ENCODE data around the gene RELB. TPM values are rescaled to one million over a fixed set of nuclear protein-coding genes. Genes with fewer than 3 reads are reported as not detected.

RELB gene
- total and polyA plus RNA-seq, 10 of the 15 experiments (the other 5 are each of a cell fraction or from before 2014, with no cell fraction given) = 0.66 to 43.8 (median 12.8) TPM

DNA sequence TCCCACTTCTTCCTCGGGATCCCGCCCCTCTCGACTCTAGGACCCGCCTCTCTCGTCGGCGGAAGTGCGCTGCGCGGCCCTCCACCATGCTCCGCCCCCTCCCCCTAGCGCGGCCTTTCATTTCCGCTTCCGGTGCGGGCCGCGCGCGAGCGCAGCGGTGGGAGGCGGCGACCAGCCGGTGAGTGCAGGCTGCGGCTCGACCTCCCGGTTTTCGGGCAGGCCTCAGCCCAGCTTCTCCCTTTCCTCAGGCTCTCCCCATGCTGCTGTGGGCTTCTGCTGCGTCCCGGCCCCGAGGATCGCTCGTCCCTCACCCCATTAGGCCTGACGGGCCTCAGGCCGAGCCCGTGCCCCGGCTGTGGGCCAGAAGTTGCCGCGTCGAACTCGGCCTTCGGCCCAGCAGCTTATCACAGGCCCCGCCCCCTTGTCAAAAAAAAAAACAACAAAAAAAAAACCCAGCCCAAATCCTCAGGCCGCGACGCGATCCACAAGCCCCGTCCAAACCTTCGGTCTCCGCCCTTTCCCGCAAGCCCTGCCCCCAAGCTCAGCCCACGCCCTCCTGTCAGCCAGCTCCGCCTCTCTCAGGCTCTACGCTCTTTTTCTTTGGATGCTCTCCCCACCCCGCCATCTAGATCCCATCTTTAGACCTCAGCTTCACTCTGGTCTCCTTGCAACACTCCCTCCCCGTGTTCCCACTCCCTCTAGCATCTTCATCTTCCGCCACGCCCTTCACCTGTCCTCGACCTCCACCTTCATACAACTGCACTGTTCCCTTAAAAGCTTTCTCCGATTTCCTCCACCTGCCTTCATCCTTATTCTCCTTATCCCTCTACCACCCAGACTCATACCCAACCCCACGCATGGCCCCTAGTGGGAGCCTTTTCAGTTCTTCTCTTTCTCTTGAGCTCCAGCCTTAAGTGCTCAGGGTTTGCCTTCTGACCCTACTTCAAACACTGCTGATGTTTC is 37.9 kb downstream of the RELB start, which contains the start of gene CLASRP (continued):
- TF ChIP-seq, protein P1, sequence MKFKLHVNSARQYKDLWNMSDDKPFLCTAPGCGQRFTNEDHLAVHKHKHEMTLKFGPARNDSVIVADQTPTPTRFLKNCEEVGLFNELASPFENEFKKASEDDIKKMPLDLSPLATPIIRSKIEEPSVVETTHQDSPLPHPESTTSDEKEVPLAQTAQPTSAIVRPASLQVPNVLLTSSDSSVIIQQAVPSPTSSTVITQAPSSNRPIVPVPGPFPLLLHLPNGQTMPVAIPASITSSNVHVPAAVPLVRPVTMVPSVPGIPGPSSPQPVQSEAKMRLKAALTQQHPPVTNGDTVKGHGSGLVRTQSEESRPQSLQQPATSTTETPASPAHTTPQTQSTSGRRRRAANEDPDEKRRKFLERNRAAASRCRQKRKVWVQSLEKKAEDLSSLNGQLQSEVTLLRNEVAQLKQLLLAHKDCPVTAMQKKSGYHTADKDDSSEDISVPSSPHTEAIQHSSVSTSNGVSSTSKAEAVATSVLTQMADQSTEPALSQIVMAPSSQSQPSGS (IDR thresholded peaks at IDR 0.05; ENCODE audit: low read length) = no peak
- TF ChIP-seq, protein P2, sequence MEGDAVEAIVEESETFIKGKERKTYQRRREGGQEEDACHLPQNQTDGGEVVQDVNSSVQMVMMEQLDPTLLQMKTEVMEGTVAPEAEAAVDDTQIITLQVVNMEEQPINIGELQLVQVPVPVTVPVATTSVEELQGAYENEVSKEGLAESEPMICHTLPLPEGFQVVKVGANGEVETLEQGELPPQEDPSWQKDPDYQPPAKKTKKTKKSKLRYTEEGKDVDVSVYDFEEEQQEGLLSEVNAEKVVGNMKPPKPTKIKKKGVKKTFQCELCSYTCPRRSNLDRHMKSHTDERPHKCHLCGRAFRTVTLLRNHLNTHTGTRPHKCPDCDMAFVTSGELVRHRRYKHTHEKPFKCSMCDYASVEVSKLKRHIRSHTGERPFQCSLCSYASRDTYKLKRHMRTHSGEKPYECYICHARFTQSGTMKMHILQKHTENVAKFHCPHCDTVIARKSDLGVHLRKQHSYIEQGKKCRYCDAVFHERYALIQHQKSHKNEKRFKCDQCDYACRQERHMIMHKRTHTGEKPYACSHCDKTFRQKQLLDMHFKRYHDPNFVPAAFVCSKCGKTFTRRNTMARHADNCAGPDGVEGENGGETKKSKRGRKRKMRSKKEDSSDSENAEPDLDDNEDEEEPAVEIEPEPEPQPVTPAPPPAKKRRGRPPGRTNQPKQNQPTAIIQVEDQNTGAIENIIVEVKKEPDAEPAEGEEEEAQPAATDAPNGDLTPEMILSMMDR (IDR thresholded peaks at IDR 0.05 in 2 of 3, conservative IDR thresholded peaks at IDR 0.05 in 1 of 3; ENCODE audit: control insufficient read depth in 2 of 3, extremely low read depth in 1 of 3, insufficient read depth in 1 of 3, low read depth in 3 of 3, low read length in 3 of 3) = no peak
- TF ChIP-seq SREBF2 (IDR thresholded peaks at IDR 0.05; ENCODE audit: low read length) = peak; percentile 51
- TF ChIP-seq DPF2 (IDR thresholded peaks at IDR 0.05) = no peak
- TF ChIP-seq, protein P3, sequence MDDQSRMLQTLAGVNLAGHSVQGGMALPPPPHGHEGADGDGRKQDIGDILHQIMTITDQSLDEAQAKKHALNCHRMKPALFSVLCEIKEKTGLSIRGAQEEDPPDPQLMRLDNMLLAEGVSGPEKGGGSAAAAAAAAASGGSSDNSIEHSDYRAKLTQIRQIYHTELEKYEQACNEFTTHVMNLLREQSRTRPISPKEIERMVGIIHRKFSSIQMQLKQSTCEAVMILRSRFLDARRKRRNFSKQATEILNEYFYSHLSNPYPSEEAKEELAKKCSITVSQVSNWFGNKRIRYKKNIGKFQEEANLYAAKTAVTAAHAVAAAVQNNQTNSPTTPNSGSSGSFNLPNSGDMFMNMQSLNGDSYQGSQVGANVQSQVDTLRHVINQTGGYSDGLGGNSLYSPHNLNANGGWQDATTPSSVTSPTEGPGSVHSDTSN (IDR thresholded peaks at IDR 0.05; ENCODE audit: insufficient replicate concordance, low read depth, low read length) = no peak
- TF ChIP-seq KLF5 (IDR thresholded peaks at IDR 0.05; ENCODE audit: partially characterized antibody) = no peak
- no peak for TF ChIP-seq SMC3 (IDR thresholded peaks at IDR 0.05; ENCODE audit: borderline replicate concordance, low read length)
- TF ChIP-seq TARDBP (IDR thresholded peaks at IDR 0.05; ENCODE audit: borderline replicate concordance) = no peak
- TF ChIP-seq, protein P4, sequence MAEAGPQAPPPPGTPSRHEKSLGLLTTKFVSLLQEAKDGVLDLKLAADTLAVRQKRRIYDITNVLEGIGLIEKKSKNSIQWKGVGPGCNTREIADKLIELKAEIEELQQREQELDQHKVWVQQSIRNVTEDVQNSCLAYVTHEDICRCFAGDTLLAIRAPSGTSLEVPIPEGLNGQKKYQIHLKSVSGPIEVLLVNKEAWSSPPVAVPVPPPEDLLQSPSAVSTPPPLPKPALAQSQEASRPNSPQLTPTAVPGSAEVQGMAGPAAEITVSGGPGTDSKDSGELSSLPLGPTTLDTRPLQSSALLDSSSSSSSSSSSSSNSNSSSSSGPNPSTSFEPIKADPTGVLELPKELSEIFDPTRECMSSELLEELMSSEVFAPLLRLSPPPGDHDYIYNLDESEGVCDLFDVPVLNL (IDR thresholded peaks at IDR 0.05; ENCODE audit: low read depth, low read length) = 0 out of 2 replicates have a peak, but pooled peaks have one; percentile 28
- TF ChIP-seq SUPT20H (IDR thresholded peaks at IDR 0.05; ENCODE audit: borderline replicate concordance, control insufficient read depth, low read depth, low read length) = no peak
- TF ChIP-seq TCF12 (IDR thresholded peaks at IDR 0.05; ENCODE audit: low read depth, low read length) = no peak
- no peak for TF ChIP-seq JUNB (IDR thresholded peaks at IDR 0.05)
- TF ChIP-seq NFIC (IDR thresholded peaks at IDR 0.05; ENCODE audit: low read depth, low read length) = no peak
- no peak for TF ChIP-seq ZNF217 (IDR thresholded peaks at IDR 0.05)
- TF ChIP-seq ETV6 (conservative IDR thresholded peaks at IDR 0.05 in 1 of 2, IDR thresholded peaks at IDR 0.05 in 1 of 2; ENCODE audit: borderline replicate concordance in 1 of 2, low read depth in 1 of 2) = no peak
- no peak for TF ChIP-seq RFX5 (IDR thresholded peaks at IDR 0.05; ENCODE audit: low read depth, low read length)
- TF ChIP-seq, protein P5, sequence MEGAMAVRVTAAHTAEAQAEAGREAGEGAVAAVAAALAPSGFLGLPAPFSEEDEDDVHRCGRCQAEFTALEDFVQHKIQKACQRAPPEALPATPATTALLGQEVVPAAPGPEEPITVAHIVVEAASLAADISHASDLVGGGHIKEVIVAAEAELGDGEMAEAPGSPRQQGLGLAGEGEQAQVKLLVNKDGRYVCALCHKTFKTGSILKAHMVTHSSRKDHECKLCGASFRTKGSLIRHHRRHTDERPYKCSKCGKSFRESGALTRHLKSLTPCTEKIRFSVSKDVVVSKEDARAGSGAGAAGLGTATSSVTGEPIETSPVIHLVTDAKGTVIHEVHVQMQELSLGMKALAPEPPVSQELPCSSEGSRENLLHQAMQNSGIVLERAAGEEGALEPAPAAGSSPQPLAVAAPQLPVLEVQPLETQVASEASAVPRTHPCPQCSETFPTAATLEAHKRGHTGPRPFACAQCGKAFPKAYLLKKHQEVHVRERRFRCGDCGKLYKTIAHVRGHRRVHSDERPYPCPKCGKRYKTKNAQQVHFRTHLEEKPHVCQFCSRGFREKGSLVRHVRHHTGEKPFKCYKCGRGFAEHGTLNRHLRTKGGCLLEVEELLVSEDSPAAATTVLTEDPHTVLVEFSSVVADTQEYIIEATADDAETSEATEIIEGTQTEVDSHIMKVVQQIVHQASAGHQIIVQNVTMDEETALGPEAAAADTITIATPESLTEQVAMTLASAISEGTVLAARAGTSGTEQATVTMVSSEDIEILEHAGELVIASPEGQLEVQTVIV (IDR thresholded peaks at IDR 0.05; ENCODE audit: borderline replicate concordance, partially characterized antibody) = no peak
- TF ChIP-seq, protein P6, sequence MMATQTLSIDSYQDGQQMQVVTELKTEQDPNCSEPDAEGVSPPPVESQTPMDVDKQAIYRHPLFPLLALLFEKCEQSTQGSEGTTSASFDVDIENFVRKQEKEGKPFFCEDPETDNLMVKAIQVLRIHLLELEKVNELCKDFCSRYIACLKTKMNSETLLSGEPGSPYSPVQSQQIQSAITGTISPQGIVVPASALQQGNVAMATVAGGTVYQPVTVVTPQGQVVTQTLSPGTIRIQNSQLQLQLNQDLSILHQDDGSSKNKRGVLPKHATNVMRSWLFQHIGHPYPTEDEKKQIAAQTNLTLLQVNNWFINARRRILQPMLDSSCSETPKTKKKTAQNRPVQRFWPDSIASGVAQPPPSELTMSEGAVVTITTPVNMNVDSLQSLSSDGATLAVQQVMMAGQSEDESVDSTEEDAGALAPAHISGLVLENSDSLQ (IDR thresholded peaks at IDR 0.05) = peak; percentile 55; the same call in 1 of the 2 replicates
- TF ChIP-seq HDAC2 (IDR thresholded peaks at IDR 0.05) = no peak
